Right lobe of liver (tissue), 6 donors: Measurements from ENCODE around the gene SNRNP200. TPM values are rescaled to one million over a fixed set of nuclear protein-coding genes. Genes with fewer than 3 reads are reported as not detected.

Experiments used
- ATAC-seq, 4 donors: fragments of 200-7000 bp; cut with Tn5 transposase; one replicate each; pipeline ENCODE4 v1.9.1; 2020; ENCODE audit warnings: mild to moderate bottlenecking in 4 of 4, moderate library complexity in 4 of 4
- DNase-seq, 3 donors: peaks; one replicate each; pipeline ENCODE4 v3.0.0-alpha.2; 2020
- H3K27ac ChIP-seq, 3 donors: fragments of 200-600 bp; one replicate each; pipeline ENCODE4 v1.8.0; 2022
- H3K27me3 ChIP-seq, 2 donors: fragments of 200-600 bp; one replicate each; pipeline ENCODE4 v1.8.0; 2022
- H3K36me3 ChIP-seq, 4 donors: fragments of 200-600 bp; sonication (generic) in 1 of 4; one replicate each; pipeline versions ENCODE4 v1.5.1 to v1.8.0; 2017 to 2022; ENCODE audit warnings: control low read depth in 1 of 4
- H3K4me1 ChIP-seq, 4 donors: fragments of 200-600 bp; sonication (generic) in 1 of 4; one replicate each; pipeline versions ENCODE4 v1.5.1 to v1.8.0; 2017 to 2022; ENCODE audit warnings: control low read depth in 1 of 4
- H3K4me3 ChIP-seq, 3 donors: fragments of 200-600 bp; one replicate each; pipeline ENCODE4 v1.8.0; 2022
- H3K9me3 ChIP-seq, 4 donors: fragments of 200-600 bp; sonication (generic) in 1 of 4; one replicate each; pipeline versions ENCODE4 v1.5.1 to v1.8.0; 2017 to 2022; ENCODE audit warnings: control low read depth in 1 of 4
- CTCF ChIP-seq, 4 donors: fragments of 200-600 bp in 3 of 4; fragments of 450-650 bp in 1 of 4; IDR thresholded peaks; one replicate each; pipeline versions ENCODE4 v1.5.1 to v1.8.0; 2016 to 2022; ENCODE audit warnings: antibody characterized with exemption in 4 of 4, mild to moderate bottlenecking in 2 of 4
- POLR2A ChIP-seq: fragments of 450-650 bp; IDR thresholded peaks from one replicate; pipeline ENCODE4 v1.6.1; 2017; ENCODE audit warnings: antibody characterized with exemption, mild to moderate bottlenecking
- WGBS: methylation state at CpG from one replicate; pipeline ENCODE4 v1.1.6; 2018; ENCODE audit warnings: low coverage, low lambda C conversion rate; ENCODE audit not compliant: insufficient coverage; ENCODE audit errors: missing lambda C conversion rate; 5-methylcytosine and 5-hydroxymethylcytosine counted together
- intact Hi-C, 2 donors: fragments of 100-400 bp; cut with DNase I; formaldehyde crosslinking; loops; one replicate each; pipeline versions ENCODE4 v1.11.2 to v1.14.1; 2022
- long read RNA-seq: library from polyadenylated mRNA; unstranded; transcript quantifications from one replicate; pipeline ENCODE4 v2.0.0, GENCODE V29; 2019
- total RNA-seq, 6 experiments: library from RNA; depleted of rRNA in 2 of 6; stranded (reverse); fragments of >200 nt in 2 of 6; fragmentation: NEBNext Ultra II Directional in 3 of 6; extraction: Animal tissue kit (Norgen Biotek cat#: 25700) in 3 of 6; gene quantifications; one replicate each; pipeline versions ENCODE4 v1.1.0 to v1.2.4, GENCODE V29; 2016 to 2023
- donor health status: DM: no; HTN: yes; CAD: no.
- donor health status: DM: no; HTN: no; CAD: no.
- donor health status: DM: no; HTN: no; CAD: no.
- donor health status: DM: no; HTN: yes; CAD: no.
- donor health status: DM: no; HTN: yes; CAD: no.

The SNRNP200 gene
- 10 to 100 TPM; 43.6 to 52.5 (median 46.8) TPM for total RNA-seq
- long read RNA-seq, partial matches to known transcripts = 2 of 13 reads
- long read RNA-seq, other reads (novel, unspliced or antisense) = 11 of 13 reads

DNA sequence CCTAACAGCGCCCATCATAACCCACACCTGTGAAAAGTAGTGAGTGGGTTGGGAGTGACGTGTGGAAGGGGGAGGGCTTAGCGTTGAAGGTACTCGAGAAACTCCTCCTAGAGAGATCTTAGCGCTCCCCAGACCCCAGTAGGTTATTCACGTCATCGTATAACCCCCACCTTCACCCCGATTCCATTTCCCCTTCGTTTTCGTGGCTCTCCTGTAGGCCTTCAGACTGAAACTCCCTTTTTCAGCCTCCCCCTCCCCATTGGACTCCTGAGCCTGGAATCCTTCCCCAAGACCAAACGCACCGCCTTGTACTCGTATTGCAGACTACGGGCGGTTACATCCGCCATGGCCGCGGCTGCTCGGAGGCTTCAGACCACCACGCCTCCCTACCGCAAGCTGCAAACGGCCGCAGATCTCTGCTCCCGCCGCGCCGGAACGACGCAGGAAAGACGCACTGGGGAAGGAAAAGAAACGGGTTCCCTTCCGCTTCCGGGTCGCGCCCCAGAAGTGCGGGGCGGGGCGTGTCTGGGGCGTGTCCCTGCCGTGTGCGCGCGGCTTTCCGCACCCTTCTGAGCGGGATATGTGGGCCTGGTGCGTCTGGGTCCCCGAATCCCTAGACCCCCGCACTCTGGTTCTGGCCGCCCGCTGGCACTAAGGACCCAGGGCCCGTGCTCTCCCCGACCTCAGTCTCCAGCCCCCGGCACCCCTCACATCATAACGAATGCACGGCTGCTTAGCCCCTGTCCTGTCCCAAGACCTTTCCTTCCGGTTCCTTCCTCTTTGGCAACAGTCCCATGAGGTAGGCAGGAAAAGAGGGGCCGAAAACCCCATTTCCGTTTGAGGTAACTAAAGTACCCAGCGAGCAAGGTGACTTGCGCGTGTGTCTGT, at the start of gene SNRNP200:
Gene SNRNP200, minus strand, starts transcription at position 456 of the 888 bp plus-strand sequence. Its CDS starts 109 bp downstream, at position 347.
- Histone ChIP-seq H3K27ac (peak within 1 kb of the TSS; percentile 41 to 78 (median 70)), H3K4me1 (peaks cover 0 to 17% (median 5%) of the 10 kb centered on the region in 4 donors), H3K27me3 (no peaks in the 10 kb centered on the region), H3K36me3 (peaks cover 0 to 39% (median 11%) of the 10 kb centered on the region in 4 donors), H3K4me3 (peak within 1 kb of the TSS; percentile 75 to 93 (median 90)), H3K9me3 (no peaks in the 10 kb centered on the region)
- ATAC-seq = peak; percentile 100
- 0% methylated on average over 30 of the region's 61 CpGs for WGBS
- TF ChIP-seq CTCF (IDR thresholded peaks at IDR 0.05) = no peak
- TF ChIP-seq POLR2A = peak; percentile 78
- DNase-seq = peak; percentile 88 to 92 (median 91)
- intact Hi-C loops = no loop called here

GRCh38 chr2:96354492-96354891, 49.1 kb upstream of the SNRNP200 start:
- H3K36me3 ChIP-seq = no peaks in the 10 kb centered on the region
- H3K9me3 ChIP-seq = no peaks in the 10 kb centered on the region
- DNase-seq (no peak), ATAC-seq (no peak)
- TF ChIP-seq POLR2A (no peak), CTCF (IDR thresholded peaks at IDR 0.05) (no peak)
- intact Hi-C loops = no loop called here
- H3K4me3 ChIP-seq = no peak overlapping the region
- 100% methylated on average over 3 of the region's 4 CpGs for WGBS
- H3K27ac ChIP-seq = no peak overlapping the region
- H3K27me3 ChIP-seq = no peaks in the 10 kb centered on the region
- peaks cover 0 to 18% (median 2%) of the 10 kb centered on the region in 4 donors for H3K4me1 ChIP-seq

DNA sequence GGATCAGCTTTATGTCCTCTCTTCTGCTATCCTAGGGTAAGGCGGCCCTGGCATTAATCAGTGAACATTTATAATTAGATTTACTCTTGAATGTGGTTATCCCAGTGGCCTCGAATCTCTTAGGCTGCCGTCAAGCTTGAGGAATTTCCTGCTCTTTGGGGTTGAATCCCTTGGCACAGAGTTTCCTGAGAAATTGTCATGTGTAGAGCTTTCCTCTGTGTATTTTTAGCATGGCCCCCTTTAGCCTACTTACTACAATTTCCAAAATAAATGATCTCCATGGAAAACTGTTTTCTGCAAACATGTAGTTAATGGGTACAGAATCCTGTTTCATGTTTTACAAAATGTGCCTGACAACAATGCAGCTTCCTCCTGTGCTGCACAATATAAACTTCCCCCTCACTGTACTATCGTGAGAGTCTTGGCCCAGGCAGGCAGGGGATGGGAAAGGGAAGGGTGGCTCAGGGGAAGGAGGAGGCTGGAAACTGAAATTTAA, 48.3 kb upstream of the SNRNP200 start:
- Histone ChIP-seq H3K27me3 (no peaks in the 10 kb centered on the region), H3K4me3 (no peak overlapping the region), H3K27ac (peak overlapping the region in 2 of 3 donors; percentile 24 to 27), H3K4me1 (peaks cover 0 to 18% (median 2%) of the 10 kb centered on the region in 4 donors), H3K36me3 (no peaks in the 10 kb centered on the region), H3K9me3 (no peaks in the 10 kb centered on the region)
- intact Hi-C loops = no loop called here
- DNase-seq (no peak), ATAC-seq (peak in 3 of 4 donors; percentile 6 to 9 (median 7))
- WGBS = 43% methylated on average over 4 of the region's 4 CpGs
- TF ChIP-seq POLR2A (no peak), CTCF (IDR thresholded peaks at IDR 0.05) (no peak)

- Histone ChIP-seq H3K4me3 (no peak overlapping the region), H3K36me3 (no peaks in the 10 kb centered on the region), H3K4me1 (peaks cover 0 to 18% (median 2%) of the 10 kb centered on the region in 4 donors), H3K27ac (peak overlapping the region in 2 of 3 donors; percentile 24 to 27), H3K27me3 (no peaks in the 10 kb centered on the region), H3K9me3 (no peaks in the 10 kb centered on the region)
- DNase-seq (peak in 2 of 3 donors; percentile 62 to 71), ATAC-seq (peak in 2 of 4 donors; percentile 4 to 42)
- 27% methylated on average over 4 of the region's 9 CpGs for WGBS
- no peak for TF ChIP-seq CTCF (IDR thresholded peaks at IDR 0.05)
- no peak for TF ChIP-seq POLR2A
- intact Hi-C loops = no loop called here
Measured at GRCh38 chr2:96353032-96353561, 47.8 kb upstream of the SNRNP200 start.
